Measurements from ENCODE around the gene DNAJC17. TPM values are rescaled to one million over a fixed set of nuclear protein-coding genes. Genes with fewer than 3 reads are reported as not detected.

DNAJC17 gene
- total RNA-seq, 1 donor from 2014 or later = 44.4 TPM

GRCh38 chr15:40775740-40776536, 31.3 kb downstream of the DNAJC17 start:
- no peak overlapping the region for H3K4me3 Mint-ChIP-seq (ENCODE audit: low read depth)
- H3K27ac Mint-ChIP-seq = no peak overlapping the region
- no peak for DNase-seq (ENCODE audit: low spot score)
- intact Hi-C loops (cut with micrococcal nuclease) = no loop called here
- H3K4me1 Mint-ChIP-seq (ENCODE audit: low read depth) = peaks cover 2% of the 10 kb centered on the region
- no peaks in the 10 kb centered on the region for H3K27me3 Mint-ChIP-seq (ENCODE audit: low read depth)
- H3K36me3 Mint-ChIP-seq (ENCODE audit: low read depth) = peaks cover 38% of the 10 kb centered on the region
- no peaks in the 10 kb centered on the region for H3K9me3 Mint-ChIP-seq

GRCh38 chr15:40775007-40775406, 32.3 kb downstream of the DNAJC17 start:
- peaks cover 4% of the 10 kb centered on the region for H3K4me1 Mint-ChIP-seq (ENCODE audit: low read depth)
- intact Hi-C loops (cut with micrococcal nuclease) = no loop called here

GRCh38 chr15:40773902-40774301, 33.4 kb downstream of the DNAJC17 start:
- intact Hi-C loops (cut with micrococcal nuclease) = no loop called here
- Mint-ChIP-seq H3K4me1 (ENCODE audit: low read depth) (peaks cover 11% of the 10 kb centered on the region), H3K27me3 (ENCODE audit: low read depth) (no peaks in the 10 kb centered on the region)

More at GRCh38 chr15:40775007-40775406, 32.3 kb downstream of the DNAJC17 start:
- H3K27ac Mint-ChIP-seq = no peak overlapping the region
- no peaks in the 10 kb centered on the region for H3K27me3 Mint-ChIP-seq (ENCODE audit: low read depth)
- H3K4me3 Mint-ChIP-seq (ENCODE audit: low read depth) = no peak overlapping the region
- peaks cover 35% of the 10 kb centered on the region for H3K36me3 Mint-ChIP-seq (ENCODE audit: low read depth)
- H3K9me3 Mint-ChIP-seq = no peaks in the 10 kb centered on the region
- DNase-seq (ENCODE audit: low spot score) = no peak

GRCh38 chr15:40773496-40773895, 33.8 kb downstream of the DNAJC17 start:
- no peaks in the 10 kb centered on the region for H3K9me3 Mint-ChIP-seq
- peaks cover 29% of the 10 kb centered on the region for H3K36me3 Mint-ChIP-seq (ENCODE audit: low read depth)
- no peaks in the 10 kb centered on the region for H3K27me3 Mint-ChIP-seq (ENCODE audit: low read depth)
- no peak overlapping the region for H3K4me3 Mint-ChIP-seq (ENCODE audit: low read depth)
- peaks cover 13% of the 10 kb centered on the region for H3K4me1 Mint-ChIP-seq (ENCODE audit: low read depth)
- intact Hi-C loops (cut with micrococcal nuclease) = no loop called here
- DNase-seq (ENCODE audit: low spot score) = no peak
- H3K27ac Mint-ChIP-seq = no peak overlapping the region

More at GRCh38 chr15:40773902-40774301, 33.4 kb downstream of the DNAJC17 start:
- DNase-seq (ENCODE audit: low spot score) = no peak
- no peak overlapping the region for H3K4me3 Mint-ChIP-seq (ENCODE audit: low read depth)
- no peak overlapping the region for H3K27ac Mint-ChIP-seq
- no peaks in the 10 kb centered on the region for H3K9me3 Mint-ChIP-seq
- H3K36me3 Mint-ChIP-seq (ENCODE audit: low read depth) = peaks cover 29% of the 10 kb centered on the region

- Mint-ChIP-seq H3K36me3 (ENCODE audit: low read depth) (peaks cover 32% of the 10 kb centered on the region), H3K27me3 (ENCODE audit: low read depth) (no peaks in the 10 kb centered on the region), H3K9me3 (no peaks in the 10 kb centered on the region), H3K27ac (no peak overlapping the region), H3K4me1 (ENCODE audit: low read depth) (peaks cover 14% of the 10 kb centered on the region), H3K4me3 (ENCODE audit: low read depth) (no peak overlapping the region)
- intact Hi-C loops (cut with micrococcal nuclease) = no loop called here
- no peak for DNase-seq (ENCODE audit: low spot score)
Measured at GRCh38 chr15:40772014-40772413, 35.3 kb downstream of the DNAJC17 start.

GRCh38 chr15:40771242-40771641, 36.0 kb downstream of the DNAJC17 start:
- intact Hi-C loops (cut with micrococcal nuclease) = no loop called here
- Mint-ChIP-seq H3K4me1 (ENCODE audit: low read depth) (peaks cover 12% of the 10 kb centered on the region), H3K27me3 (ENCODE audit: low read depth) (no peaks in the 10 kb centered on the region), H3K27ac (no peak overlapping the region), H3K9me3 (no peaks in the 10 kb centered on the region), H3K36me3 (ENCODE audit: low read depth) (peaks cover 29% of the 10 kb centered on the region), H3K4me3 (ENCODE audit: low read depth) (no peak overlapping the region)
- no peak for DNase-seq (ENCODE audit: low spot score)

- Mint-ChIP-seq H3K27me3 (ENCODE audit: low read depth) (no peaks in the 10 kb centered on the region), H3K4me1 (ENCODE audit: low read depth) (peaks cover 19% of the 10 kb centered on the region), H3K36me3 (ENCODE audit: low read depth) (peaks cover 29% of the 10 kb centered on the region), H3K27ac (peak overlapping the region; percentile 77), H3K9me3 (no peaks in the 10 kb centered on the region), H3K4me3 (ENCODE audit: low read depth) (no peak overlapping the region)
- no peak for DNase-seq (ENCODE audit: low spot score)
- intact Hi-C loops (cut with micrococcal nuclease) = no loop called here
Measured at GRCh38 chr15:40770147-40770721, 37.0 kb downstream of the DNAJC17 start.

GRCh38 chr15:40769274-40770146, 37.8 kb downstream of the DNAJC17 start, which contains the start of gene C15orf62:
TSS of gene C15orf62 (plus strand) at chr15:40769980. CDS start at chr15:40770496, 516 bp downstream.
- H3K4me1 Mint-ChIP-seq (ENCODE audit: low read depth) = peaks cover 25% of the 10 kb centered on the region
- H3K4me3 Mint-ChIP-seq (ENCODE audit: low read depth) = peak within 1 kb of the TSS; percentile 8
- no peaks in the 10 kb centered on the region for H3K9me3 Mint-ChIP-seq
- peak; percentile 24 for DNase-seq (ENCODE audit: low spot score)
- H3K27me3 Mint-ChIP-seq (ENCODE audit: low read depth) = no peaks in the 10 kb centered on the region
- H3K27ac Mint-ChIP-seq = peak within 1 kb of the TSS; percentile 77
- intact Hi-C loops (cut with micrococcal nuclease) = loop anchor here (10.0 kb wide), 1 partner anchor 175 kb away; the partner anchor contains the start of gene KNL1
- H3K36me3 Mint-ChIP-seq (ENCODE audit: low read depth) = peaks cover 23% of the 10 kb centered on the region

- intact Hi-C loops (cut with micrococcal nuclease) = loop anchor here (10.0 kb wide), 1 partner anchor 174 kb away; the partner anchor contains the start of gene KNL1
- H3K27me3 Mint-ChIP-seq (ENCODE audit: low read depth) = no peaks in the 10 kb centered on the region
Measured at GRCh38 chr15:40768521-40769273, 38.6 kb downstream of the DNAJC17 start.

GRCh38 chr15:40767838-40768500, 39.3 kb downstream of the DNAJC17 start:
- Mint-ChIP-seq H3K4me3 (ENCODE audit: low read depth) (no peak overlapping the region), H3K9me3 (no peaks in the 10 kb centered on the region), H3K27me3 (ENCODE audit: low read depth) (no peaks in the 10 kb centered on the region), H3K36me3 (ENCODE audit: low read depth) (peaks cover 20% of the 10 kb centered on the region), H3K27ac (no peak overlapping the region), H3K4me1 (ENCODE audit: low read depth) (peaks cover 27% of the 10 kb centered on the region)
- intact Hi-C loops (cut with micrococcal nuclease) = loop anchor here (10.0 kb wide), 1 partner anchor 173 kb away; the partner anchor contains the start of gene KNL1
- no peak for DNase-seq (ENCODE audit: low spot score)

More at GRCh38 chr15:40768521-40769273, 38.6 kb downstream of the DNAJC17 start:
- DNase-seq (ENCODE audit: low spot score) = no peak
- no peaks in the 10 kb centered on the region for H3K9me3 Mint-ChIP-seq
- no peak overlapping the region for H3K4me3 Mint-ChIP-seq (ENCODE audit: low read depth)
- H3K36me3 Mint-ChIP-seq (ENCODE audit: low read depth) = peaks cover 20% of the 10 kb centered on the region
- peak overlapping the region; percentile 76 for H3K27ac Mint-ChIP-seq
- peaks cover 27% of the 10 kb centered on the region for H3K4me1 Mint-ChIP-seq (ENCODE audit: low read depth)

GRCh38 chr15:40766906-40767837, 40.1 kb downstream of the DNAJC17 start:
- Mint-ChIP-seq H3K36me3 (ENCODE audit: low read depth) (peaks cover 20% of the 10 kb centered on the region), H3K4me3 (ENCODE audit: low read depth) (no peak overlapping the region), H3K4me1 (ENCODE audit: low read depth) (peaks cover 27% of the 10 kb centered on the region), H3K9me3 (no peaks in the 10 kb centered on the region), H3K27me3 (ENCODE audit: low read depth) (no peaks in the 10 kb centered on the region), H3K27ac (no peak overlapping the region)
- intact Hi-C loops (cut with micrococcal nuclease) = loop anchor here (10.0 kb wide), 1 partner anchor 172 kb away; the partner anchor contains the start of gene KNL1
- no peak for DNase-seq (ENCODE audit: low spot score)
